CD4-positive, alpha-beta T cell (primary cell): ENCODE measurements around the gene HMGCLL1. TPM values are rescaled to one million over a fixed set of nuclear protein-coding genes. Genes with fewer than 3 reads are reported as not detected.

ENCODE experiments used
- ATAC-seq: fragments of 200-7000 bp; cut with Tn5 transposase; one replicate; pipeline ENCODE4 v1.10.0; 2022; ENCODE audit warnings: mild to moderate bottlenecking; ENCODE audit not compliant: poor library complexity
- CTCF ChIA-PET: fragments of 350-600 bp; sonication (Branson Sonifier 250); formaldehyde crosslinking; loops from one replicate; lab custom pipeline; 2021; ENCODE audit warnings: antibody characterized with exemption, inconsistent platforms; lab: Charles Lee
- POLR2A ChIA-PET: fragments of 350-600 bp; sonication (Branson Sonifier 250); formaldehyde crosslinking; loops from one replicate; lab custom pipeline; 2021; ENCODE audit warnings: antibody characterized with exemption, inconsistent platforms; lab: Charles Lee
- DNase-seq, 14 experiments: peaks; one replicate each; pipeline ENCODE4 v3.0.0-alpha.2; 2013 to 2020; ENCODE audit warnings: mixed read lengths in 2 of 14
- H3K27ac ChIP-seq, 2 donors: one replicate each; pipeline versions ENCODE4 v1.5.1 to v1.7.0; 2013; ENCODE audit warnings: low read length in 2 of 2, low read depth in 1 of 2, mild to moderate bottlenecking in 1 of 2
- H3K27me3 ChIP-seq, 2 experiments: 1 replicate in 1 of 2; 2 replicates in 1 of 2; pipeline versions ENCODE4 v1.6.1 to v1.7.0; 2013; ENCODE audit warnings: low read length in 2 of 2, control low read depth in 1 of 2, mild to moderate bottlenecking in 1 of 2, moderate library complexity in 1 of 2; ENCODE audit not compliant: insufficient read depth in 2 of 2, control insufficient read depth in 1 of 2
- H3K36me3 ChIP-seq: one replicate; pipeline ENCODE4 v1.6.1; 2013; ENCODE audit warnings: low read length, control low read depth; ENCODE audit not compliant: insufficient read depth
- H3K4me1 ChIP-seq: one replicate; pipeline ENCODE4 v1.6.1; 2013; ENCODE audit warnings: low read length, control low read depth; ENCODE audit not compliant: insufficient read depth
- H3K4me3 ChIP-seq: one replicate; pipeline ENCODE4 v1.5.1; 2013; ENCODE audit warnings: mild to moderate bottlenecking, low read length, moderate library complexity
- H3K9me3 ChIP-seq, 2 experiments: 1 replicate in 1 of 2; 2 replicates in 1 of 2; pipeline versions ENCODE4 v1.6.1 to v1.7.0; 2013; ENCODE audit warnings: low read length in 2 of 2, mild to moderate bottlenecking in 2 of 2, control low read depth in 1 of 2, moderate library complexity in 1 of 2; ENCODE audit not compliant: control insufficient read depth in 1 of 2, insufficient read depth in 1 of 2
- H3K27ac Mint-ChIP-seq: one replicate; pipeline ENCODE4 v1.8.0; 2020; ENCODE audit warnings: mixed read lengths
- H3K27me3 Mint-ChIP-seq: one replicate; pipeline ENCODE4 v1.8.0; 2021; ENCODE audit warnings: mixed read lengths
- H3K36me3 Mint-ChIP-seq: one replicate; pipeline ENCODE4 v1.8.0; 2021; ENCODE audit warnings: low read depth, mixed read lengths
- H3K4me1 Mint-ChIP-seq: one replicate; pipeline ENCODE4 v1.8.0; 2021; ENCODE audit warnings: low read depth, mixed read lengths
- H3K4me3 Mint-ChIP-seq: one replicate; pipeline ENCODE4 v1.8.0; 2020; ENCODE audit warnings: mild to moderate bottlenecking, mixed read lengths
- H3K9me3 Mint-ChIP-seq: one replicate; pipeline ENCODE4 v1.8.0; 2020; ENCODE audit warnings: mixed read lengths
- intact Hi-C, 2 experiments: fragments of 100-400 bp; cut with DNase I in 1 of 2; cut with micrococcal nuclease in 1 of 2; formaldehyde crosslinking; loops; one replicate each; pipeline versions ENCODE4 v1.15.1 to v1.9.0; 2023 to 2025; cut with DNase I, micrococcal nuclease
- total RNA-seq, 174 experiments: library from RNA in 2 of 174; stranded (reverse) in 2 of 174; gene quantifications; one replicate each; pipeline ENCODE4 v1.2.3 and lab custom pipeline; 2021 to 2026
- TF ChIP-seq, protein P1 (sequence below): fragments of 200-600 bp; IDR thresholded peaks from one replicate; pipeline ENCODE4 v1.8.0; 2022; ENCODE audit warnings: antibody characterized with exemption, mild to moderate bottlenecking

Gene HMGCLL1
- total RNA-seq, 2 experiments from 2014 or later = not detected

DNA sequence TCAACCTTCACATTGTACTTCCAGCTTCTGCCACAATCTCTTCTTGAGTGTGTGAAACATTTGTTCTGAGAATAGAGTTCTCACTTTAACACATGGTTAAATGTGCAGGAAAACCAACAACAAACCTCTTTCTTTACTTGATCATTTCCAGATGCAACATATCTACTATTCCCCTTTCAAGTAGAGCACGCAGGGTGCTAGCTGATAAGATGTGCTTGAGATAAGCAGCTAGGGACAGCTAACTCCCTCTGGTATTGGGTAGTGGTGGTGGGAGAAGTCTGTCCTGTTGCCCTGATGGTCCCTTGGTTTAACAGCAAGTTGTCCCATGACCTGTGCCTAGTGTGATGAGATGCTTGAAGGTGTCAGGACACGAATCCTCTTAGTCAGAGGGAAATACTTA lies 15.4 kb upstream of the HMGCLL1 start:
- DNase-seq (no peak), ATAC-seq (no peak)
- H3K4me1 Mint-ChIP-seq = no peaks in the 10 kb centered on the region
- no peak overlapping the region for H3K4me3 Mint-ChIP-seq
- TF ChIP-seq, protein P1, sequence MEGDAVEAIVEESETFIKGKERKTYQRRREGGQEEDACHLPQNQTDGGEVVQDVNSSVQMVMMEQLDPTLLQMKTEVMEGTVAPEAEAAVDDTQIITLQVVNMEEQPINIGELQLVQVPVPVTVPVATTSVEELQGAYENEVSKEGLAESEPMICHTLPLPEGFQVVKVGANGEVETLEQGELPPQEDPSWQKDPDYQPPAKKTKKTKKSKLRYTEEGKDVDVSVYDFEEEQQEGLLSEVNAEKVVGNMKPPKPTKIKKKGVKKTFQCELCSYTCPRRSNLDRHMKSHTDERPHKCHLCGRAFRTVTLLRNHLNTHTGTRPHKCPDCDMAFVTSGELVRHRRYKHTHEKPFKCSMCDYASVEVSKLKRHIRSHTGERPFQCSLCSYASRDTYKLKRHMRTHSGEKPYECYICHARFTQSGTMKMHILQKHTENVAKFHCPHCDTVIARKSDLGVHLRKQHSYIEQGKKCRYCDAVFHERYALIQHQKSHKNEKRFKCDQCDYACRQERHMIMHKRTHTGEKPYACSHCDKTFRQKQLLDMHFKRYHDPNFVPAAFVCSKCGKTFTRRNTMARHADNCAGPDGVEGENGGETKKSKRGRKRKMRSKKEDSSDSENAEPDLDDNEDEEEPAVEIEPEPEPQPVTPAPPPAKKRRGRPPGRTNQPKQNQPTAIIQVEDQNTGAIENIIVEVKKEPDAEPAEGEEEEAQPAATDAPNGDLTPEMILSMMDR = no peak
- peaks cover 4% of the 10 kb centered on the region for H3K9me3 Mint-ChIP-seq
- Histone ChIP-seq H3K27ac (no peak overlapping the region), H3K9me3 (no peaks in the 10 kb centered on the region), H3K4me1 (no peaks in the 10 kb centered on the region), H3K27me3 (no peaks in the 10 kb centered on the region), H3K36me3 (no peaks in the 10 kb centered on the region), H3K4me3 (no peak overlapping the region)
- intact Hi-C loops = no loop called here
- H3K27me3 Mint-ChIP-seq = no peaks in the 10 kb centered on the region
- ChIA-PET POLR2A (no interaction called here), CTCF (no interaction called here)
- no peaks in the 10 kb centered on the region for H3K36me3 Mint-ChIP-seq
- H3K27ac Mint-ChIP-seq = no peak overlapping the region

GRCh38 chr6:55584654-55585354 lies 5.8 kb upstream of the HMGCLL1 start:
- no peak overlapping the region for H3K4me3 ChIP-seq
- H3K27ac Mint-ChIP-seq = no peak overlapping the region
- no peak for DNase-seq
- no peaks in the 10 kb centered on the region for H3K36me3 Mint-ChIP-seq
- CTCF ChIA-PET = no interaction called here
- TF ChIP-seq, protein P1 = no peak
- H3K9me3 Mint-ChIP-seq = peaks cover 11% of the 10 kb centered on the region
- no peaks in the 10 kb centered on the region for H3K27me3 Mint-ChIP-seq
- H3K4me1 ChIP-seq = no peaks in the 10 kb centered on the region
- no peaks in the 10 kb centered on the region for H3K36me3 ChIP-seq
- intact Hi-C loops = no loop called here
- no peaks in the 10 kb centered on the region for H3K4me1 Mint-ChIP-seq
- H3K27ac ChIP-seq = no peak overlapping the region
- ATAC-seq = no peak
- no peak overlapping the region for H3K4me3 Mint-ChIP-seq
- peaks cover 0 to 7% of the 10 kb centered on the region in 2 experiments for H3K9me3 ChIP-seq
- POLR2A ChIA-PET = no interaction called here
- H3K27me3 ChIP-seq = no peaks in the 10 kb centered on the region

DNA sequence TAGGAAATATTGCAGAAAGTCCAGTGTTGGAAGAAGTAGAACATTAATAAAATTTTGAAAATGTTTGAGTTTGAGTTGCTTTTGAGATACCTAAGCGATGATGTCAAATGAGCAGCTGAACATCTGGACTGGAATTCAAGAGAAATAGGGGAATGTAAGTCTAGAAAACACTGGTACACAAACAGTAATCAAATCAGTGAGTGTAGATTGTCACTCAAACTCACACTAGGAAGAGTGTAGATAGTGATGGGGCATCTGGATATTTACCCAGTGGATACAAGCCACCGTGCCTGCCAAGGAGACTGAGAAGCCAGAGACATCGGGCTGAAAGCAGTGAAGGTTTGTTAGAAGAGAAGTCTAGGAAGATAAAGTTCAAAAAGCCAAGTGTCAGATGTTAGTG lies 2.2 kb downstream of the HMGCLL1 start:
- peaks cover 15% of the 10 kb centered on the region for H3K9me3 Mint-ChIP-seq
- H3K27me3 Mint-ChIP-seq = peaks cover 4% of the 10 kb centered on the region
- no peak for DNase-seq
- POLR2A ChIA-PET = no interaction called here
- no peaks in the 10 kb centered on the region for H3K4me1 Mint-ChIP-seq
- CTCF ChIA-PET = no interaction called here
- ATAC-seq = no peak
- peaks cover 0 to 15% of the 10 kb centered on the region in 2 experiments for H3K9me3 ChIP-seq
- H3K27ac ChIP-seq = no peak overlapping the region
- TF ChIP-seq, protein P1 = no peak
- H3K4me1 ChIP-seq = no peaks in the 10 kb centered on the region
- H3K27me3 ChIP-seq = no peaks in the 10 kb centered on the region
- no peak overlapping the region for H3K4me3 ChIP-seq
- intact Hi-C loops = no loop called here
- H3K36me3 Mint-ChIP-seq = no peaks in the 10 kb centered on the region
- H3K4me3 Mint-ChIP-seq = no peak overlapping the region
- H3K36me3 ChIP-seq = no peaks in the 10 kb centered on the region
- H3K27ac Mint-ChIP-seq = no peak overlapping the region
